Activated CD8-positive, alpha-beta memory T cell treated with anti-CD3 and anti-CD28 coated beads, Interleukin-2, amount 50 U/mL, for 24 hours (primary cell): ENCODE measurements around the gene ZNF593.
A peak's percentile ranks its signal among the peaks of the same experiment; 100 is the strongest.

Experiments
- DNase-seq: peaks from one replicate; pipeline ENCODE4 v3.0.0-alpha.2; 2020; ENCODE audit errors: extremely low read depth

The ZNF593 gene

GRCh38 chr1:26169669-26170471 is at the start of gene ZNF593:
Gene ZNF593, plus strand, starts transcription at chr1:26169908. Its CDS starts 76 bp downstream, at chr1:26169984.
- peak; percentile 68 for DNase-seq

GRCh38 chr1:26121854-26122773 is 47.6 kb upstream of the ZNF593 start:
- no peak for DNase-seq

GRCh38 chr1:26122988-26123973 is 46.4 kb upstream of the ZNF593 start:
- DNase-seq = no peak

GRCh38 chr1:26124418-26125331 is 45.0 kb upstream of the ZNF593 start:
- no peak for DNase-seq

GRCh38 chr1:26125382-26125781 is 44.3 kb upstream of the ZNF593 start:
- no peak for DNase-seq

- no peak for DNase-seq
Observed at GRCh38 chr1:26125946-26126320, 43.8 kb upstream of the ZNF593 start.

- DNase-seq = no peak
Observed at GRCh38 chr1:26126321-26127084, 43.2 kb upstream of the ZNF593 start.

GRCh38 chr1:26127235-26128163 is 42.2 kb upstream of the ZNF593 start:
- no peak for DNase-seq

- DNase-seq = no peak
Observed at GRCh38 chr1:26129778-26130177, 39.9 kb upstream of the ZNF593 start.

GRCh38 chr1:26130695-26131094 is 39.0 kb upstream of the ZNF593 start:
- DNase-seq = no peak

- no peak for DNase-seq
Observed at GRCh38 chr1:26132128-26132833, 37.4 kb upstream of the ZNF593 start.

- no peak for DNase-seq
Observed at GRCh38 chr1:26132834-26133167, 36.9 kb upstream of the ZNF593 start.

GRCh38 chr1:26134466-26134865 is 35.2 kb upstream of the ZNF593 start:
- no peak for DNase-seq

- no peak for DNase-seq
Observed at GRCh38 chr1:26138974-26139558, 30.6 kb upstream of the ZNF593 start.

- no peak for DNase-seq
Observed at GRCh38 chr1:26142159-26142558, 27.5 kb upstream of the ZNF593 start.

GRCh38 chr1:26145041-26145959 is 24.4 kb upstream of the ZNF593 start:
- DNase-seq = no peak

- no peak for DNase-seq
Observed at GRCh38 chr1:26145960-26146294, 23.8 kb upstream of the ZNF593 start.
